HG02610 (cell line): ENCODE measurements around the gene ITPA.
A peak's percentile ranks its signal among the peaks of the same experiment; 100 is the strongest.

Experiments
- ATAC-seq: cut with Tn5 transposase; IDR thresholded peaks from one replicate; pipeline ENCODE4 v1.9.1; 2021; ENCODE audit warnings: mild to moderate bottlenecking, moderate library complexity; ENCODE audit not compliant: unreplicated experiment

The ITPA gene

DNA sequence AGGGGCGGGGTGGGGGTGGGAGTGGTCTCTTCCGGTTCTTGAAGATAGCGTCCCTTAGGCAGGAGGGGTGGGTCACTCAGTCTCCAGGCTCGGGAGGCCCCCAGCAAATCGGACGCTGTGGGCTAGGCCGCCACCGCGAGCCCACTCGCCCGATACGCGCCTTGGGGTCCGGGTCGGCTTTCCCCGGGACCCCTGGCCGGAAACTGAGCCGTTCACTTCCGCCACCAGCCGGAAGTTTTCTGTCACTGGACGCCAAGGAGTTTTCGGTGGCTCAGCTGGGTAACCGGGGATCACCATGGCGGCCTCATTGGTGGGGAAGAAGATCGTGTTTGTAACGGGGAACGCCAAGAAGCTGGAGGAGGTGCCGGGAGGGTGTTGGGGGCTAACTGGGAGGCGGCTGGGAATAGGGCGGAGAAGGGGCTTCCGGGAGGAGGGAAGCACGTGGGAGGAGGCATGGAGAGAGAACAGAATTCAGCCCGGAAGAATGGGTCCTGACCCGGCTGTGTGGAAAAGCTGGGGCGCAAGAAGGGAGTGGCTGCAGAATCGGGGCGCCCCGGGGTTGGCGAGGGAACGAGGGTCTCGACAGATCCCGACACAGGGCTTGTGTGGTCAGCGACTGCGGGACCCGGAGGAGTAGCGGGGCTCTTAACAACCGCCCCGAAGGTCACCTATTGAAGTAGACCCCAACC lies at the start of gene ITPA:
Gene ITPA, plus strand, starts transcription at position 242 of the 689 bp plus-strand sequence. Its CDS starts 54 bp downstream, at position 296.
- ATAC-seq = peak; percentile 41

DNA sequence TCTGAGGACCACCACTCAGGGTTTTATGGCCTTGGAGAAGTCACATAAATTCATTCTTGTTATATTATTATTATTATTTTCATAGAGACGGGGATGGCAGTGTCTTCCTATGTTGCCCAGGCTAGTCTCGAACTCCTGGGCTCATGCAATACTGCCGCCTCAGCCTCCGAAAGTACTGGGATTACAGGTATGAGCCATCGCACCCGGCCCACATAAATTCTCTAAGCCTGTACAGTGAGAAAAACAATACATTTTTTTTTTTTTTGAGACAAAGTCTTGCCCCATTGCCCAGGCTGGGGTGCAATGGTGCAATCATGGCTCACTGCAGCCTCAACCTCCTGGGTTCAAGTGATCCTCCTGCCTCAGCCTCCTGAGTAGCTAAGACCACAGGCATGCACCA lies 48.9 kb upstream of the ITPA start:
- no peak for ATAC-seq

DNA sequence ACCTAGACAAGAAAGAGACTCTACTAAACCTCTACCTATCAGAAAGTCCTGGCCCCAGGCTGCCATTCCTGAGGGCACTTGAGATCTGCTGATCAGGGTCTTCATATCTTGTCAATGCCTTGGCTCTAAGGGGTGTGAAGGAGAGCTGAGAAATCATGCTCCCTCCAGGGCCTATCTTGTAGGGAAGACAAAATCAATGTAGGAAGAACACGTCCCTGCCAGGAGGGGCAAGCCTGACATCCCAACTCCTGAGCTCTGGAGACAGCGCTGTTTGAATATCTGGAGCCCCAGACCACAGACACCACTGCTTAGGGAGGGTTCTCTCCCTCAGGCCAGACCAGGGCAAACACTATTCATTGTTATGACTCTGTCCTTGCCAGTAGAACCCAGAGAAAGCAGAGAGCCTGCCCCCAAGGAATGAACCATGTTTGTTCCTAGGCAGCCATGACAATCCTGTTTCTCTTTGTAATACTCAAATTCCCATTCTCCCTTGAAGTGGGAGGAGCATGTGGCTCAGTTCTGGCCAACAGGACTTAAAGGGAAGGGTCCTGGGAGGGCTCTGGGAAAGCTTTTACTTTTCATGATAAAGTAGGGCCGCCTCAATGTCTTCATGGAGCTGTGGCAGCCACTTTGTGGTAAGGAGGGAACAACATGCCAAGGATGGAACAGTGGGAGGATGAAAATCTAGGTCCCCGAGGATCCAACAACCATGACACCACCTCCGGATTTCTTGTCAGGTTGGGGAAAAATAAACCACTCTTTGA lies 47.8 kb upstream of the ITPA start:
- no peak for ATAC-seq

DNA sequence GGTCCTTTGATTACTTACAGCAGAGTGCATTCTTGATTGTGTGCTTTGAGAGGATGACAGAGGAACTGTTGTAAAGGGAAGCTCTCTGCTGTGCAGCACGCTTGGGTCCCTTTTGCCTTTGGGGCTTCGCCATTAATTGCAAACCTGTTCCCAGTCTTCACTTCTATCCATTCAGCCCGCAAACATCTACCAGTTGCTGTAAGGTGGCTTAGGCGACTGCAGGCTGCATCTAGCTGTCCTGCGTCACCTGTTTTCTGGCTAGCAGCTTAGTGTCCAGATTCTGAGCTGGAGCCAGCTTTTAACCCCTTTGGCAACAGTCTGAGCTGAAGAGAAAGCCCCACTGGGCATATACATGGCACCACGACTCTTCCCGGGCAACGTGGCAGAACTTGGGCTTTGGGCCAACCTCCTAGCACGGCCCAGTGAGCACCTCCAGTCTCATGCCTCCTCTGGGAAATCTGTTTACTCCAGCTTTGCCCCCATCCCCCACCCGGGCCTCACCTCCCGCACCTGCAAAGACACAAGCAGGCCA lies 47.2 kb upstream of the ITPA start:
- no peak for ATAC-seq

DNA sequence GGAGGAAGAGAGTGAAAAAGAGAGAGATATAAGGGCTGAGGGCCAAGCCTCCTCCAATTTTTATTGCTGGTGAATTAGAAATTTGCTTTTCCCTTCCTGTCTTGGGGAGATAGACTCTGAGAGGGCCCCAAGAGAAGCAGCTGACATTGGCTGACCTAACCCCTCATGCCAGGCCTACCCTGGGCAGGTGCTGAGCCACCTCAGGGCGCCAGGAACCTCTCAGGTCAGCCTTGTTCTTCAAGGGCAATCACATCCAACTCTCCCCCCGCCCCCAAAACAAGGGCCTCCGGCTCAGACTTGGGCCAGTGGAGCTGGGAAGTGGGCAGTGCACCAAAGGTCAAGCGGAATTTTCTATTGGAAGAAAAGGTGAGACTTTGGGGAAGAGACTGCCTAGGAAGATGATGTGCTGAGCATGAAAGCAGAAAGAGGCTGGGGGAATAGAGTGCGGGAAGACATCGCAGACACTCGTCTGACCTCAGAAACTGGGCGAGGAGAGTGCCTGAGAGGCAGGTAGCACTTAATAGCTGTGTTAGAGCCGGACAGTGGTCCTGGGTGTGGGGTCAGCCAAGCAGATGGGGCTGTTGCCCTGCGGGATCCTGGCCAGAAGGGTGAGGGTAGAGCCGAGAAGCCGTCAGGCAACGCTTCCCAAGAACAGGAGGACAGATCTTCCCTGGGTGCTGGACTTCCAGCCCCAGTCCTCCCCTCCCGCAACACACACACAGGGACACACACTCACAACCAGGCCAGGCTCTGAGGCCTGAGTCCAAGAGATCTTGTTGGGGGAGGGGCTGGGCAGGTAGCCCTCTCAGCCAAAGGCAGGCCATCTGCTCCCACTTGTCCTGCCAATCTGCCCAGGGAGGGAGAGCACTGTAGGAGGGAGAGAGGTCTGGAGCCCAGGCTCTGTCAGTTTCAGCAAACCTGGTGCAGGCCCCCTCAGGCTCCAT lies 45.9 kb upstream of the ITPA start:
- ATAC-seq = no peak

DNA sequence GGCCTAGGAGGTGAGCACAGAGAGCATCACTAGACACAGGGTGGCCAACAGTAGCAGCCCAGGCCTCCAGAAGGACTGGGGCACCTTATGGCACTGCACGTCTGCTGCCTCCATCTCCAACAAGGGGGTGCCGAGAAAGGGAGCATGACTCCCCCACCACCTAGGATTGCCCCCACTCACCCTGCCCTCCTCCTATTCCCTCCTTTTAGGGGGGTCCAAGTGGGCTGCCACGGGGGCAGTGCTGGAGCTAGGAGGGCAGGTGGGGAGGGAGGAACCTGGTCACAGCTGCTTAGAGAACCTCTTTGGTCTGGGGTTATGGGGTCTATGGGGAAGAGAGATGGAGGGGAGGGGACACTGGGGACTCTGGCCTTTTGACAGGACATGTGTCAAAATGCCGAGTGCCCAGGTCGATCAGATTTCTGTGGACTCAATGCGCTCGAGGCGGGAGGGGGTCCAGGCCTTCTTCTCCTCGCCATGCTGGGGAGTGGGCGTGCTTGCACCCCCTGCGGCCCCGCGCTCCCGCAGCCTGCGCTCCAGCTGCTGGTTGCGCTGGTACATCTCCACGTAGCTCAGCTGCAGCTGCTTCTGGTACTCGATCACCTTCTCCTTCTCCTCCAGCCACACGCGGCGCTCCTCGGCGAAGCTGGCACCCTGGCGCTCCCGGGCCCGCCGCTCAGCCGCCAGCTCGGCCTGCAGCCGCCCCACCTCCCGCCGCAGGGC lies 45.1 kb upstream of the ITPA start:
- no peak for ATAC-seq

DNA sequence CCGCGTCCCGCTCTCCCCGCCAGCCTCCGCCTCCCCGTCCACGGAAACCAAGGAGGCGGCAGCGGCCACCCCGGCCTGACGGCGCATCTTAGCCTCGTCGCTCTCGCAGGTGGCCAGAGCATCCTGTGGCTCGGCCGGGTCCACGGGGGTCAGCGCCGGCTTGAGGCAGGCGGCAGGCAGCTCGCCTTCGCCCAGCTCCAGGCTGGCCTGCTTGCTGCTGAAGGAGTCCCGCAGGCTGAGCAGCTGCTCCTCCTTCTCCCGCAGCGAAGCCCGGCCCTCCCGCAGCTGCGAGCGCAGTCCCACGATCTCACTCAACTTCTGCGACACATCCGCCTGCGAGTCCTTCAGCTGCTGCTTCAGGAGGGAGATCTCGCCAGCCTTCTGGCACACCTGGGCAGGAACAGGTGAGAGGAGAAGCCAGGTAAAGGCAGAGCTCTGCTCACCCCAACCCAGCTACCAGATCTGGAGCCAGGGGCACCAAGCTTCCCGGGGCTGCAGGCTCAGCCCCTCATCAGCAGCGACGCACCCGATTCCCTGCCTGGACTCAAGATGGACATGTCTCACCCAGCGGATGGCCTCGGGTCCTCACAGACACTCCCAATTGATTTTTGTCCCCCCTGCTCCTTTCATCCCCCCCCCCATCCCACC lies 44.4 kb upstream of the ITPA start:
- no peak for ATAC-seq

DNA sequence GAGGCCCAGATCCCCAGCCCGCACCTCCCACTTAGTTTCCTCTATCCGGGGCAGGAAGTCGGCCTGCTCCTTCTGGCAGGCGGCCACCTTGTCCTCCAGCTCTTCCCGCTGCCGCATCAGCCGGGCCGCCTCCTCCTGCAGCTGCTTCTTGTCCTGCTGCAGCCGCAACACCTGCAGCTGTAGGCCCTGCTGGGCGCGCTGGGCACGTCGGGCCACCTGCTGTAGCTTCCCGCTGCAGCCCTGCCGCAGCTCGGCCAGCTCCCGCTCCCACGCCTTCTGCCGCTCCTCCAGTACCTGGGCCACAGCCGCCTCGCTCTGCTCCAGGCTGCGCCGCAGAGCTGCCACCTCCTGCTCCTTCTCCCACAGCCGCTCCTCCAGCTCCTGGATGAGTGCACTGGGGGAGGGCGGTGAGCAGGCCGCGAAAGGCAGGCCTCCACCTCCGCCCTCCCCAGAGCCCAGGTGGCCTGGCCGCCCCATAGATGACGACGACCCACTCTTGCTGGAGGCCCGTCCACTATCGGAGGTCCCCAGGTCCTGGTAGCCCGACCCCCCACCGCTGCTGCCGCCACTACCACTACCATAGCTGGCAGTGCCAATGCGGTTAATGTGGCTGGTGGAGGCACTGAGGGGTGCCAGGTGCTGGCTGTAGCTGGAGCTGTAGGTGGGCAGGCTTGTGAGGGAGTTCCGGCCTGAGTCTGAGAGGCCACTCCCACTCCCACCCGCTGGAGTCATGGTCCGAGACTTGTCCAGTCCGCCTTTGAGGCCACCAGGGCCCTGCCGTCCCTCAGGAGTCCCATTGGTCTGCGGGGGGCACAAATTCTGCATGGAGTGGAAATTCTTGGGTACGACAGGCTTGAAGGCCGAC lies 43.6 kb upstream of the ITPA start:
- no peak for ATAC-seq

DNA sequence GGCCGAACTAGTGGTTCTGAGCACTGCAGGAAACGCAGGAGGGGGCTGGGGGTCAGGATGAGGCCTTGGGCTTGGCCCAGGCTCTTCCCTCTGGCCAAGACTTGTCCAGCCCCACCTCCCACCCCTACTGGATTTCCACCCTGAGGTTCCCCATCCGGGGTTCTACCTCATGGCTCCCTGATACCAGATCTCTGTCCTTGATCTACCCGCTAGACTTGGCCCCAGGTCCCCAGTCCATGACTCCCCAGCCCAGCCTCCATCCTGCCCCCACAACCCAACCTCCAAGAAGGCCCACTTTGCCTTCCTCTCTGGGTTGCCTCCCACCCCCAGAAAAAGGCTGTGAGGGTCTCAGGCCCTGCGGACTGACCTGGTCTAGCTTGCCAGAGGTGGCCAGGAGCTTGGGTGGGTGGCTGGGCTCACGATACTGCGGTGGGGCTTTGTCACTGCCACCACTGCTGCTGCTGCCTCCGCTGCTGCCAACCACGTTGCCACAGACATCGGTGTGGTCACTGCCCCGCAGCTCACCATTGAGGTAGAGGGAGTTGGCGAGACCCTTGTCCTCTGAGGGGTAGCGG lies 42.9 kb upstream of the ITPA start:
- no peak for ATAC-seq

DNA sequence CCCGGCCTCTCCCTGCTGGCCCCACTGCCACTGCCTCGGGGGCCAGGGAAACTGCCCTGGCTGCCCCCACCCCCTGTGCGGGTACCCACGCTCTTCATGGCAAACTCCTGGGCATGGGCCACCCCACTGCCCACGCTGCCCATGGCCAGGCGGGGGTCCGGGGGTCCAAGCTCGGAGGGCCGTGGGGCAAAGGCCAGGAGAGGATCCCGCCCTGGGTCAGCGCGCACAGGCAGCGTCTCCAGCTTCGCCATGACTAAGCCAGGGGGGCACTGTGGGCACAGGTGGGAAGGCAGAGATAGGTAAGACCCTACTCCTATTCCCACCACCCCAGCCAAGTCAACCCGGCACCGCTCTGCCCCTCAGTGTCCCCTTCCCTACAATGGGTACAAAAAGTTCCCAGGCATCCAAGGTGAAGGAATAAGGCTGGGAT lies 42.4 kb upstream of the ITPA start:
- ATAC-seq = no peak

DNA sequence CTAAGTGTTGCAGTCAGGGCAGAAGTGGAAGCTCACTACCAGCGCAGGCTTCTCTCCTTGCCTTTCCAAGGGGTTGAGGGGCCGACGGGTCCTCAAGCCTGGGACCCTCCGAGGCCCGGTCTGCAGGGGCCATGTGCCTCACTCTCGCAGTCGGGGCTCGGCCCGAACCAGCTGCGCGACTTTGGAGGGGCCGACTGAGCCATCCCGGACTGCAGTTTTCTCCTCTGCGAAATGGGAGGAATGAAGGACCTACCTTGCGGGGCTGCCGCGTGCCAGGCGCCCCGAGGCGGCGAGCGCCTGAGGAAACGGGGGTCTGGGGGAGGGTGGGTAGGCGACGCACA lies 41.6 kb upstream of the ITPA start:
- no peak for ATAC-seq

DNA sequence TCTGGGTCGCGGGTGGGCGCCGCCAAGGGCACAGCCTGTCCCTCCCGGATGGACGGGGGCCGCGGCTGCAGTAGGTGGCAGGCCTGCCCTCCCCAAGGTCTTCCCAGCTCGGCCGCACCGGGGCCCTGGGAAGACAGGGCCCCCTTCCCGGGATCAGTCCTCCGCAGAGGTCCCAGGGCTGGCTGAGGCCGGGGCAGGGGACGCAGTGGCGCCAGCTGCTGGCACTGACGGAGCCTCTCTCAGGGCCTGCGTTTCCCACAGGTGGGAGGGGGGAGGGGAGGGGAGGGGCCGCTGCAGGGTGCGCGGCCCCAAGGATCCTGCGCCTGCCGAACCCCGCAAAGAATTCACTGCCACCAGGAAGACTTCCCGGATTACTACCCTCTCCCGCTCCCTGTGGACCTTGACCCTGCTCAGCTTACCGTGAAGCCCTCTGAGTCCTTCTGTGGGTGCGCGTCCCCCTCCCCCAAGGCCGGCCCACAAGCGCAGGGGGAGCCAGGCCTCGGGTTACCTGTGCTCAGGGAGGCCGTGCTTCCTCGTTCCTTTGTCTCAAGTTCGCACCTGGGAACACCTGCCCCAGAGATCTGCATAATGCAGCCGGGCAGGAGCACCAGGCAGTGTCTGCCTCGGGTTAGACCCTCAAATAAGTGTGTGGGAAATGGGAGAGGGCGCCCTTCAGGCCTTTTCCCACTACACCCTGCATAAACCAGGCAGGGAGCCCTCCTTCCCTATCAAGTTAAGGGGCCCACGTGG lies 41.0 kb upstream of the ITPA start:
- ATAC-seq = no peak

DNA sequence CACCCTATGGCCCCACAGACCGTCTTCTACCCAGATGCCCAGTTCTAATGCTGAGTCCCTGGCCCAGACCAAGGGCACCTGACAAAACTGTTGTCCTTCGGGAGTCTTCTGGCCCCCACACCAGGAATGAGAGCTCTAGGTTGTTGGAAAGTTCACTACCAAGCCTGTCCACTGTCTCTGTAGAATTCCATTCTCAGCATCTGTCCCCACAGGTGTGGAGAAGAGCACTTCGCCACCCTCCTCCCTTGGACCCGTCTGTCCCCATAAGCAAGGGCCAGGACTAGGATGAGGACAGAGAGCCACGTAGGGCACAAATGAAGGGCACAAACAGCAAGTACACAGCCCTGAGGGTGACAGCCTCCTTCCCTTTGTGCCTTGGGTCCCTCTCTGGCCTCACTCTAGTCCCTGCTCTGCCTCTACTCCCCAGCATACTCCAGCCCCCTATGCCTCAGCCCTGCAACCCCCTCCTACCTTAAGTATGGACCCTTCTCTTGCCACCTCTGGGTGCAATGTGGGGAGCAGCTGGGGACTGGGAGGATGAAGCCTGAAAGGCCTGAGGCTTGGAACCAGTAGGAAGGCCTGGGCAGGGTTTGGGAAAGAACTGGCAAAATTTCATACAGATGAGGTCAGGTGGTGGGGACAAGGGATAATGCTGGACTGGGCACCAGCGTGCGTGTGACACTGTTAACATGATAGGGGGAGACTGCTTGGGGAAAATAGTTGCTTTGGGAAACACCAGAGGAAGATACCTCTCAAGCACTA lies 40.3 kb upstream of the ITPA start:
- no peak for ATAC-seq

DNA sequence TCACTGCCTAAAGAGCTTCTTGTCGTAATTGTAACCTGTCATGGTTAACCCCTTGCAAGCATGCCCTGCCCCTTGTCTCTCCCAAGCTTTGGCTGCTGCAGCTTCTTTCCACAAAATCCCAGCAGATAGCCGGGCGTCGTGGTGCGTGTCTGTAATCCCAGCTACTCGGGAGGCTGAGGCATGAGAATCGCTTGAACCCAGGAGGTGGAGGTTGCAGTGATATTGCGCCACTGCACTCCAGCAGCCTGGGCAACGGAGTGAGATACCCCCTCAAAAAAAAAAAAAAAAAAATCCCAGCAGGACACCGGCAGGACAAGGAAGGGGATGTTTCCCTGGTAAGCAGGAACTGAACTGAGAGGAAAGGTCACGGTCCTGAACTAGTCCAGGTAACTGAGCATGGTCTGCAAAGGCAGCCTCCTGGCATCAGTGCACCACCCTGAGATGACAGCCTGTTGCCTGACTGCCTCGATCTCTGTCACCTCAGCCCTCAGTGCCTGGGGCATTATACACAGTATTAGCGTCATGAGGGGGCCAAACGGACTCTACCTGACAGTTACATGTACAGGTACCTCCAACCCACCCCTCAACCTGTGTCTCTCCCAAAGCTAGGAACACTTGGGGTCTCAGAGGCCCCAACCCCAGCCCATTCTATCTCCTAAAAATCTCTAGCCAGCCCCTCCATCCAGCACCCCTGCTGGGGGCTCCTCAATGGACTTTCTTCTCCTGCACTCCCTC lies 37.7 kb upstream of the ITPA start:
- ATAC-seq = no peak

DNA sequence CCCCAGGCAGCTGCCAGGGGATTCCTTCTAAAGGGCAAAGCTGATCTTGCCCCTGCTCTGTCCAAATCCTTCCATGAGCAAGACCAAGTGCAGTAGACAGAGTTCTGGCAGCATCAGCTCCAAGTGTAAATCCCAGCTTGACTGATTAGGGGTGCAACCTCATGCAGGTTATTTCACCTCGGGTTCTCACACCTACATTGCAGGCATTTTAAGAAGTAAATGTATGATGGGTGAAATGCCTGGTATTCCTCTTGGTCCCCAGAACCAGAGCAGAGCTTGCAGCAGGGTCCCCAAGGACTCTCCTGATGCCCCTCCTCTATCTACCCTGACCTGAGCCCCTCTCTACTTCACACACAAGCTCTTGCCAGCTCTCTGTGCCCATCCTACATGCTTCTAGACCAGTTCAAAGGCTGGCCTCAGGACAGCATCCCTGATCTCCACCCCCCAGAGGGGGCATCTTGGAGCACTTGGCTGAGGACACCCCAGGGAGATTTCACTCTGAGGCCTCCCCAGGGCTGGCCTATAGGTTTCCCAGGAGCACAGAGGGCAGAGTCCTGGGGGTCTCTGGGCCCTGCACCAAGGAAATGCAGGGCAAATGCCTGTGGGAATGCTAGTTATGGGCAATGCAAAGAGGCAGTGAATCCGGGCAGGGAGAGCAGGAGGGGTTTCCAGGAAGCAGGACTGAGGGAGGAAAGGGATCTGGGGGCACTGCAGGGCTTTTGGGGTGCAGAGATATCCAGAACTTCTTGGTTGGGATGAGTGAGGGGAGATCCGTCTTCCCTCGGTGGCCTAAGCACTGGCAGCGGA lies 37.0 kb upstream of the ITPA start:
- ATAC-seq = no peak
